Cardiac muscle cell (in vitro differentiated cells and primary cell): ENCODE measurements around the gene ANKDD1A. TPM values are rescaled to one million over a fixed set of nuclear protein-coding genes. Genes with fewer than 3 reads are reported as not detected.

Experiments
- DNase-seq, 2 donors: peaks; one replicate each; pipeline versions ENCODE4 v3.0.0 to v3.0.0-alpha.2; 2010 to 2017; ENCODE audit warnings: low read depth in 1 of 2, low spot score in 1 of 2
- H3K27ac ChIP-seq: fragments of 200-600 bp; sonication (generic); 2 replicates; pipeline ENCODE4 v1.5.1; 2016
- H3K27me3 ChIP-seq: fragments of 200-600 bp; sonication (generic); 2 replicates; pipeline ENCODE4 v1.6.0; 2016; ENCODE audit warnings: control low read depth
- H3K36me3 ChIP-seq: fragments of 200-600 bp; sonication (generic); 2 replicates; pipeline ENCODE4 v1.5.1; 2016; ENCODE audit warnings: control low read depth
- H3K4me1 ChIP-seq: fragments of 200-600 bp; sonication (generic); 2 replicates; pipeline ENCODE4 v1.8.1; 2017; ENCODE audit warnings: low read depth, mild to moderate bottlenecking, mixed run types
- H3K4me3 ChIP-seq: fragments of 200-600 bp; sonication (generic); 2 replicates; pipeline ENCODE4 v1.5.1; 2016; ENCODE audit warnings: mild to moderate bottlenecking
- H3K9me3 ChIP-seq: fragments of 200-600 bp; sonication (generic); 2 replicates; pipeline ENCODE4 v1.5.1; 2017; ENCODE audit warnings: low read depth, mild to moderate bottlenecking, control low read depth
- polyA plus RNA-seq: library from polyadenylated mRNA; unstranded; fragments of >200 nt; fragmentation: Nextera tagmentation; extraction: Ambion mirVana; gene quantifications from 2 replicates; pipeline ENCODE4 v1.2.1, GENCODE V29; 2016
- total RNA-seq: library from RNA; depleted of rRNA; stranded (reverse); fragments of >200 nt; gene quantifications from 2 replicates; pipeline ENCODE4 v1.2.3, GENCODE V29; 2016
- TF ChIP-seq, protein P1 (sequence below): IDR thresholded peaks from 2 replicates; pipeline ENCODE4 v1.5.1; 2012; ENCODE audit warnings: low read depth, mild to moderate bottlenecking, low read length

The ANKDD1A gene
- total and polyA plus RNA-seq, 2 experiments from 2014 or later, result 2.9 to 5.4 TPM

DNA sequence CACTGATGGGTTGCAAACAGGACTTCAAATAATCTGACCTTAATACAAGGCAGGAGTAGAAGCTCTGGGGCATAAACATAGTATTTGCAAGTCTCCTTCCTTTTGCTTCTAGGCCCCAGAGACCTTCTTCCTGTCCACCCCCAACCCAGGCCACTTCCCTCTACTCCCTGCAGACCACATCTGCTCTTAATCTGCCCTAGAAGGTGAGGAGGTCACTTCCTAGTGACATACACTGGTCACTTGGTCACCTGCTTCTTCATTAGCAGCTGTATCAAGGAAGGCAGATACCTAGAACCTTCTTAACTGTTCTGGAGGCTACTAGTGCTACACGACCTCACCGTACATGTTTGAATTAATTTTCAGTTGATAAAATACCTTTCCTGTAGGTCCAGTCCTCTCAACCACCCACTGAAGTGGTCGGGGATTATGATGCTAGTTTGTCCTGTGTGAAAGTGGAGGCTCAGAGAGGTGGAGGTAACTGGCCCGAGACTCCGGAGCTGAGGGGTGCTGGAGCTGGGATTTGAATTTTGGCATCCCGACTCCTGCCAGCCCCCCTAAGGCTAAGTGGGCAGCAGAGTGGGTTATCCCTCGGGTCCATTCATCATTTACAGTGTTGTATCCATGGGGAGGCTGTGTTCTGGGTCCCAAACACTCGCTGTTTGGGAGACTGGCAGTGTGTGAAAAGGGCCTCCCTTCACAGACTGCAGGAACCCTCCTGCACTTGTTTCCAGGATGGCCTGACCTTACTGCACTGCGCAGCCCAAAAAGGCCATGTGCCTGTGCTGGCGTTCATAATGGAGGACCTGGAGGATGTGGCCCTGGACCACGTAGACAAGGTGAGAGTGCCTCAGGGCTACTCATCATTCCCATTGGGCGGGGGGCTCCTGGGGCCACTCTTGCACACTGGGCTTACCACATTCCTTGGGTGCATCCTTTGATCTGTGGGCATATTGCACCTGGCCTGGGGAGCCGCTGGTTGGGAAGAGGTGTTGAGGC, 13.9 kb downstream of the ANKDD1A start:
- no peaks in the 10 kb centered on the region for H3K9me3 ChIP-seq
- H3K27ac ChIP-seq, result no peak overlapping the region
- no peak for DNase-seq
- H3K4me1 ChIP-seq, result peaks cover 12% of the 10 kb centered on the region
- H3K27me3 ChIP-seq, result no peaks in the 10 kb centered on the region
- TF ChIP-seq, protein P1, sequence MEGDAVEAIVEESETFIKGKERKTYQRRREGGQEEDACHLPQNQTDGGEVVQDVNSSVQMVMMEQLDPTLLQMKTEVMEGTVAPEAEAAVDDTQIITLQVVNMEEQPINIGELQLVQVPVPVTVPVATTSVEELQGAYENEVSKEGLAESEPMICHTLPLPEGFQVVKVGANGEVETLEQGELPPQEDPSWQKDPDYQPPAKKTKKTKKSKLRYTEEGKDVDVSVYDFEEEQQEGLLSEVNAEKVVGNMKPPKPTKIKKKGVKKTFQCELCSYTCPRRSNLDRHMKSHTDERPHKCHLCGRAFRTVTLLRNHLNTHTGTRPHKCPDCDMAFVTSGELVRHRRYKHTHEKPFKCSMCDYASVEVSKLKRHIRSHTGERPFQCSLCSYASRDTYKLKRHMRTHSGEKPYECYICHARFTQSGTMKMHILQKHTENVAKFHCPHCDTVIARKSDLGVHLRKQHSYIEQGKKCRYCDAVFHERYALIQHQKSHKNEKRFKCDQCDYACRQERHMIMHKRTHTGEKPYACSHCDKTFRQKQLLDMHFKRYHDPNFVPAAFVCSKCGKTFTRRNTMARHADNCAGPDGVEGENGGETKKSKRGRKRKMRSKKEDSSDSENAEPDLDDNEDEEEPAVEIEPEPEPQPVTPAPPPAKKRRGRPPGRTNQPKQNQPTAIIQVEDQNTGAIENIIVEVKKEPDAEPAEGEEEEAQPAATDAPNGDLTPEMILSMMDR, result no peak
- no peak overlapping the region for H3K4me3 ChIP-seq
- H3K36me3 ChIP-seq, result no peaks in the 10 kb centered on the region

DNA sequence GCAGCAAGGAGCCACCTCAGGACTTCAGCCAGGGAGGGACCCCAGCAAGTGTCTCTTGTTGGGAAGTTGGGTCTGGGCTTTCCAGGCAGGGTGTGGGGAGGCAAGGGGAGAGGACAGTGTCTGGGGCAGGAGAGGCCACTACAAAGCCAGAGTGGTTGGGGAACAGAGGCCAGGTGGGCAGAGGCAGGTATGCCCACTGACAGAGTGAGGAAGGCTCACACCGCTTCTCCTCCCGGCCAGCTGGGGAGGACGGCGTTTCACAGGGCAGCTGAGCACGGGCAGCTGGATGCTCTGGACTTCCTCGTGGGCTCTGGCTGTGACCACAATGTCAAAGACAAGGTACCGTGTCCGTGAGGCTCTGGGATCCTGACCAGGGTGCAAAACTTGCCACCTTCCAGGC, 15.0 kb downstream of the ANKDD1A start:
- H3K36me3 ChIP-seq, result no peaks in the 10 kb centered on the region
- TF ChIP-seq, protein P1, result no peak
- no peaks in the 10 kb centered on the region for H3K9me3 ChIP-seq
- no peaks in the 10 kb centered on the region for H3K27me3 ChIP-seq
- H3K27ac ChIP-seq, result no peak overlapping the region
- H3K4me1 ChIP-seq, result peaks cover 12% of the 10 kb centered on the region
- no peak for DNase-seq
- H3K4me3 ChIP-seq, result no peak overlapping the region

- TF ChIP-seq, protein P1, result no peak
- Histone ChIP-seq H3K27me3 (no peaks in the 10 kb centered on the region), H3K36me3 (no peaks in the 10 kb centered on the region), H3K4me1 (peaks cover 12% of the 10 kb centered on the region), H3K27ac (no peak overlapping the region), H3K9me3 (no peaks in the 10 kb centered on the region), H3K4me3 (no peak overlapping the region)
- DNase-seq, result peak in 1 of 2 donors; percentile 44
Observed at GRCh38 chr15:64928626-64929220, 17.0 kb downstream of the ANKDD1A start.

DNA sequence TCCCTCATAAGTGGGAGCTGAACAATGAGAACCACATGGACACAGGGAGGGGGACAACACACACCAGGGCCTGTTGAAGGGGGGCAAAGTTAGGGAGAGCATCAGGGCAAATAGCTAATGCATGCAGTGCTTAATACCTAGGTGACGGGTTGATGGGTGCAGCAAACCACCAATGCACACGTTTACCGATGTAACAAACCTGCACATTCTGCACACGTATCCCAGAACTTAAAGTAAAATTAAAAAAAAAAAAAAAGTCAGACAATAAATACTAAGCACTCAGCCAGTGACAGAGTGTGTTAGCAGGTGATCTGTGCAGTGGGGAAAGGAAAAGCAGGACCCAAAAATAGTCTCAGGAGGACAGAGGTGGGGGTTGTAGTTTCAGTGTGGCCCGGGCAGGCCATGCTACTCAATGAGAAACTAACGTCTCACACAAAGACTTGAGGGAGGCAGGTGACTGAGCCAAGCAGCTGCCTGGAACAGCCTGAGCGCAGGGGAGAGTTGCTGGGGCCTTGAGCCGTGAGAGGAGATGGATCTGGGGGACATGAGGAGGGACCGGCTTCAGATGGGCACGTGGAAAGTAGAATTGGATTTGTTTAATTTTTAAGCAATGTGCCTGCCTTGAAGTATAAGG, 18.4 kb downstream of the ANKDD1A start:
- TF ChIP-seq, protein P1, result no peak
- no peaks in the 10 kb centered on the region for H3K36me3 ChIP-seq
- H3K9me3 ChIP-seq, result no peaks in the 10 kb centered on the region
- peaks cover 12% of the 10 kb centered on the region for H3K4me1 ChIP-seq
- no peaks in the 10 kb centered on the region for H3K27me3 ChIP-seq
- H3K4me3 ChIP-seq, result no peak overlapping the region
- no peak overlapping the region for H3K27ac ChIP-seq
- DNase-seq, result no peak

DNA sequence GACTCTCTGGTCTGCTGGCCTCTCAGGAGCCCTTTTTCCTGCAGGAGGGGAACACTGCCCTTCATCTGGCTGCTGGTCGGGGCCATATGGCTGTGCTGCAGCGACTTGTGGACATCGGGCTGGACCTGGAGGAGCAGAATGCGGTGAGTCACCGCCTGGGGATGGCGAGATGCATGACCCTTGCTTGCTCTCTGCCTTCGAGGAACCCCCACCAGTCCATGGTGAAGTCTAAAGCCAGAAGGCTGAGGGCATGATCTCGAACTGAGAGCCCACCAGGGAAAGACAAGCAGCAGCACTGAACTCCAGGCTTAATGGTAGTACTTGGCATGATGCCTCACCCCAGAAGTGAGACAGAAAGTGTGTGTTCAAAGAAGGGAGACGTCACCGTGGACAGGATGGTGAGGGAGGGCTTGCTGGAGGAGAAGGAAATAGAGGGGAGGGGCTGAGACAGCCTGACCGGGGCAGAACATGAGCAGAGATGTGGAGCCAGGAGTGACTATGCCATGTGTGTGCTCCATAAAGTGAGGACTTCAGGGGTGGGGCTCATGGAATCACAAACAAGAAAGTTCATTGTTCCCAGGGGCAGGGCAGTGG, 19.2 kb downstream of the ANKDD1A start:
- H3K4me1 ChIP-seq, result peaks cover 12% of the 10 kb centered on the region
- TF ChIP-seq, protein P1, result no peak
- DNase-seq, result peak in 1 of 2 donors; percentile 65
- no peak overlapping the region for H3K27ac ChIP-seq
- no peak overlapping the region for H3K4me3 ChIP-seq
- H3K36me3 ChIP-seq, result no peaks in the 10 kb centered on the region
- H3K9me3 ChIP-seq, result no peaks in the 10 kb centered on the region
- no peaks in the 10 kb centered on the region for H3K27me3 ChIP-seq
